HG02938 (cell line): Measurements from ENCODE around the gene UIMC1.

ENCODE experiments used
- ATAC-seq: cut with Tn5 transposase; IDR thresholded peaks from one replicate; pipeline ENCODE4 v1.9.1; 2021; ENCODE audit warnings: mild to moderate bottlenecking, moderate library complexity; ENCODE audit not compliant: unreplicated experiment

UIMC1 gene

DNA sequence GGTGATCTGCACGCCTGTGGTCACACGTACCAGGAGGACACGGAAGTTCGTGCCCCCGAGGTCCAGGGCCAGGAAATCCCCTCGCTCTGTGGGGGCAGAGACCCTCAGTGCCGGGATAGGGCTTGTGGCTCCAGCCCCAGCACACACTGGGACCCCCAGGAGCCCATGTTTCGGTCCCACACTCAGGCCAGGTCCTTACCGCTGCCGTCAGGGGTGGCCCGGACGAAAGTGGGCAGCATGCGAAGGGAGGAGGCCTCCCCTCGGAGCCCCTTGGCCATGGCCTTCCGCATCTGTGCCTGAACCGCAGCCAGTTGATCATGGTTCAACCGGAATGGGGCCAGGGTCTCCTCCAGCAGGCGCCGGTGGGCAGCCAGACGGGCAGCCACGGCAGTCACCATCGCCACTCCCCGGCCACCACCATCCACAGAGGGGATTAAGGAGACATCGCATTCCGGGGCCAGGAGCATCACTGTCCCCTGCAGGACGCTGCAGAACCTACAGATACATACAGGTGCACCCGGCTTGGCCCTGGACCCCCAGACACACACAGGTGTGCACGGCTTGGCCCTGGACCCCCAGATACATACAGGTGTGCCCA, 119.2 kb downstream of the UIMC1 start:
- no peak for ATAC-seq

DNA sequence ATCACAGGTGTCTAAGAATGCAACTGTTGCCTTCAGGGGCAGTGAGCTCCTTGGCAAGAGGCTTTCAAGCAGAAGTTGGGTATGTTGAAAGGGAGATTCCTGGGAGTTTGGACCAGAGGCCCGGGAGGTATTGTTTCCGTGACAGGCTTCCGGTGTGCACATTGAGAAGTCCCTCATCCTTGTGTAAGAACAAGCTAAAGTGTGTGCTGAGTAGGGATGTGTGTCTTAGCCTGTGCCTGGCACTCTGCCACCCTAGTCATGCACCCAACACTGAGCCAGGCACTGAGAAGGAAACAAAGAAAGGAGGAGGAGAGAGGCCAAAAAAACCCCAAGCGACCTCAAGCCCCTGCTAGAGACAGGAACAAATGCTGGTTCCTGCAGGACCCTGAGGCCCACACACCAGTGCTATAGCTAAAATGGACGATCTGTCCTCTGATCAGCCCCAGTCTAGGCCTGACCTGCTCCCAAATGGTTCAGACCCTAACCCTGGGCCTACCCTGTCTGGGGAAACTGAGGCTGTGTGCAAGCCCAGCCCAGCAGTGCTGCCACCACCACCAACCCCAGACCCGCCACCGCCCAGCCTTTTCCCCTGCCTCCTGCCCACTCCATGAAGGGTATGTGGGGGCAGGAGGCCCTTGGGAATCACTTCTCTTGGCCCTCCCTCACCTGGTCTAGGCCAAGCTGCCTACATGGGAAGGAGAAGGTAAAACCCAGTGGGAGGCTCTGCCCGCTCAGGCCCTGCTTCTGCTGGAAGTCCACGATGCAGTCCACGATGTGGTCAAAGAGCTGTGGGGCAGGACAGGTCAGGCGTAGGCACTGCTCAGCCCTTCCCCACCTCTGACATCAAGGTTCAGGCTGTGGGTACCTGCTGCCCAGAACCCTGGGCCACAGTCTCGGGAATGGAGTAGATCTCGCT, 120.0 kb downstream of the UIMC1 start:
- no peak for ATAC-seq

DNA sequence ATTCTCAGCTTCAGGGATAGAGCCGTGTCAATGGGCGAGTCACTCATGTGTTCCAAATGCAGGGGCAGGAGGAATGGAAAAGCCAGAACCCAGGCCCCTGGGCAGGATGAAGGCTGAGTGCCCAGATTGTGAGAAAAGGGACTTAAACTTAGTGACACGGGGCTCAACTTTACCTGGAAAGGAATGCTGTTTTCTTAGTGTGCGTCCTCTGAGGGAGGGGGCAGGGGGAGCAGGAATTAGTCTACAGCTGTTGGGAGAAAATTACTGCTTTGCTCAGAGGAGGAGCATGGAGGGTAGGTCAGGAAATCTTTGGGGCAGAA, 122.0 kb downstream of the UIMC1 start:
- ATAC-seq, result no peak

DNA sequence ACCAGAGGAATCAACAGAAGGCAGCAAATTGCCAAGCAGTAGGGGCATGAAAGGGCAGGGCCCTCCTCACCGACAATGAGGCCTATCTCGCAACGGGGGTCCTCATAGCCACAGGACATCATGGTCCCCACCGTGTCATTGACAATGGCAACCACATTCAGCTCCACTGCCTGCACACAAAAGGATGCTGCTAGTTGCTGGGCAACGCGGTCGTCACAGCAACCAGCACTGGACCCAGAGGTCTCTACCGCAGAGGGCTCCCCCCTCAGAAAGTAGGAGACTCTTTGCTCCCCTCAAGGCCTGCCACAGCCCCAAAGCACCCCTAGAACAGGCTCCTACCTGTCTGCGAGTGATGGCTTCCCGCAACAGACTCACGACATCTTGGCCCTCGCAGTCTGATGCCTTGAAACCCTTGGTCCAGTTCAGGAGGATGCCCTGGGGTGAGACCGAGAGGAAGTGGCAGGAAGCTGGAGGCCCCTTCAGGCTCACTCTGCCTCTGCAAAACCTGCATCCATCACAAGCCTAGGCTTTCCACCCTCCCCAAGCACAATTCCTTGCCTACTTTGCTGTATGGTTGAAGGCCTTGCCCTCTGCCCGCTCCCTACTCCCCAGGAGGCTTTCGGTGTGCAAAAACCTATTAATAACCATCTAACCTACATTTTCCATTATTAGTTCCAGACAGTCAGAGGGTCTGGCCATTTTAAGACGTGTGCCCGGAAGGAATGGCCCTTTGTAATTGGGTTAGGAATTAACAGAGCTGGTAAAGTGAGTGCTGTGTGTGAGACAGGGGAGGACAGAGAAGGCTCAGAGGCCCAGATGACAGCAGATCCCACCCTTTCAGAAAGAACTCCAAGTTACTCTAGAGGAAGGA, 122.6 kb downstream of the UIMC1 start:
- no peak for ATAC-seq

DNA sequence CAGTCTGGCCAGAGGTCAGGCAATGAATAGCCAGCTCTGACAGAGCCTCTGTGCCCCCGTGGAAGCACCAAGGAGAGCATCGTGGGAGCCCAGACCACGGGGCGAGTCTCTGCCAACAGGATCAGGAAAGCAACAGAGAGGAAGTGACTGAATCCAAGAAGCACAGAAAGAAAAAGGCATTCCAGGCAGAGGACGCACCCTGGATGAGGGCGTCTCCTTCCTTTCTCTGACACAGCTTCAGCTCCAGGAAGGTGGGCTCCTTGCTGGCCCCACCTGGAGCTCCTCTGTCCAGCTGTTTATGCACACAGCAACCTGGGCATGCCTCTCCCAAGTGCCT, 124.0 kb downstream of the UIMC1 start:
- no peak for ATAC-seq

DNA sequence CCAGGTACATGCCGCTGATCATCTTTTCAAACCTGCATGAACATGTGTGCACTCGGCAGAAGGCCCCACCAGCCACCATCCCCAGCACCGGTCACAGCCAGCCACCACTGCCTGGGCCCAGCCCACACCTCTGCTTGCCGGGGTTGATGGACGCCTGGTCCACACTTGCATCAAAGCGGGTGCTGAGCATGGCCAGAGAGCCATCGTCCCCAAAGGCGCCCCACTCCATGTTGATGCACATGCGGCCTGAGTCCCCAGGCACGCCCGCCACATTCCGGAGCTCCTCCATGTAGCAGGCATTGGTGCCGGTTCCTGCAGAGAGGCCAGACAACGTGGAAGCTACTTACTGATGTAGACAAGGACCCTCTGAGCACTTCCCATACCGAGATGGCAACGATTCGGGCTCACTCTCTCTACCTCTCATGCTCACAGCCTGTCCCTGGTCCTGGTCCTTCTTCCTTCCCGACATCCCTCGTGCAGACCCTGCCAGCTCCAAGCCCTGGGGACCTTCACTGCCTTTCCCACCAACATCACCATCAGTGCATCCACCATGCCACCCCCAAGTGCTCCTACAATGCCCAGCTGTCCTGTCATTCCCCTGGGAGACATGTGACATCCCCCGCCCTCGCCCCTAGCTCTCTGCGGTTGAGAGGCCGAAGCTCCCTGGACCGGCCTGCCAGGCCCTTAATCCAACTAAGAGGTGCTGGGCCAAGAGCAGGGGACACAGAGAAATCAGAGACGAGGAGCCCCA, 124.6 kb downstream of the UIMC1 start:
- no peak for ATAC-seq

DNA sequence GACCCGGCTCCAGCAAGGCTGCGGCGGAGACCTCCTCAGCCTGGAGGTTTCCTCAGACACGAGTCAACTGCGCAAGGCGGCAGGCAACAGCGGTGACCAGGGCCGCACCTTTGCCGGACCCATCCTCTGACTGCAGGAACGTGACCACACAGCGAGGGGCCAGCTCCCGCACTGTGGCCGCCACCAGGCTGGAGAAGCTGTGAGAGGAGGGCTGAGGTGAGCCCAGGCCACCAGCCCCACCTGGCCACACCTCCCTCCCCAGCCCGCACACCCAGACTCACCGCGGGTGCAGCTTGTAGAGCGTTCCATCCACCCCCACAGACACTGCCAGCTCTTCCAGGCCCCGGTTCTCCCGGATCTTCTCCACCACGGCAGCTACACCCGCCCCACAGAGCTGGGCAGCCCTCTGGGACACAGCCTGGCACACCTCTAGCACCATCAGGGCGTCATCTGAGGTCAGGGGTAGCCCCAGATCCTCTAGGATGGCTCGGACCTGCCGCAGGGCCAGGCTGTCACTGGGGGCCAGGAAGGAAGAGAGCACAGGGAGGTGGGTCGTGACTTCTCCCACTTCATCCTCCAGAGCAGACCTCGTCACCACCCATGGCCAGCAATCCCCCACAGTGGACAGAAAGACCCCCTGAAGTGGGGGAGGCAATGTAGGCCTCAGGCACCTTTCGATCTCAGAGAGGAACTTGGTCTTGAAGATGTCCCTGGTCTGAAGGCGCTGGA, 125.4 kb downstream of the UIMC1 start:
- ATAC-seq, result no peak

DNA sequence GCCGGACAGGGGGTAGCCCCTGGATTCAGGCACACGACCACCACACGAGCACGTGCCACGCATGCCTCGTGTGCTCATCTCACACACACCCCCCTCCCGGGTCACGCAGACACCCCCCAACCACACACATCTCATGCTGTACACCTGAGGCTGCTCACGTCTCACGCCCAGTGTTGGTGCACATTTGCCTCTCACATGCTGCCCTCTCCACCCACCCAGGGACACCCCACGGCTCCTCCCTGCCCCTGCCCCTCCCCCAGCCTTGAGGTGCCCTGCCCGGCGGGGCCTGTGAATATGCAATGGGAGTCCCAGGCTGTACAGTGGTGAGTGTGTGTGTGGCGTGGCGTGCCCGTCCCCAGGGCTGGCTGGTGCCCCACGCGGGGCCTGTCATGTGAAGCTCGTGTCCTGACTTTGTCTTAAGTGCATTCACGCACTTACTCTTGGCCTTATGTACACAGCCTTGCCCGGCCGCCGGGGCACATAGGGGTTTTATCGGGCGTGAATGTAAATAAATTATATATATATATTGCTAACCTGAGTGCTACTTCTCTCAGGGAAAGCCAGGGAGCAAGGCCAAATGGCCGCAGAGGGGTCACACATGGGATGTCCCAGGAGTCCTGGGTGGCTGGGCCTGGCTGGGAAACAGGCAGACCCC, 126.1 kb downstream of the UIMC1 start:
- ATAC-seq, result no peak

DNA sequence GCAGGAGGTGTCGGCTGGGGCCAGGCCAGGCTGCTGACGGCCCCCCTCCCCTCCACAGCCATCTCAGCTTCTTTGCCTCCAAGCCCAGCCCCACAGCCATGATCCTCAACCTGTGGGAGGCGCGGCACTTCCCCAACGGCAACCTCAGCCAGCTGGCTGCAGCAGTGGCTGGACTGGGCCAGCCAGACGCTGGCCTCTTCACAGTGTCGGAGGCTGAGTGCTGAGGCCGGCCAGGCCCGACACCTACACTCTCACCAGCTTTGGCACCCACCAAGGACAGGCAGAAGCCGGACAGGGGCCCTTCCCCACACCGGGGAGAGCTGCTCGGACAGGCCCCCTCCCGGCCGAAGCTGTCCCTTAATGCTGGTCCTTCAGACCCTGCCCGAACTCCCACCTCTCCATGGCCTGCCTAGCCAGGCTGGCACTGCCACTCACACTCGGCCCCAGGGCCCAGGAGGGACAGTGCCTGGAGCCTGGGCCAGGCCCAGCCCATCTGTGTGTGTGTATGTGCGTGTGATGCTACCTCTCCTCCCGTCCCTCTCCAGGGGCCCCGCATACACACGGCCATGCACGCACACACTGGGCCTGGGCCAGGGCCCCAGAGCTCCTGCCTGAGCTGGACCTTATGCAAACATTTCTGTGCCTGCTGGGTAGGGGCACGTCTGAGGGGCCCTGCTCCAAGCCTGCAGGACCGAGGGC, 126.8 kb downstream of the UIMC1 start:
- ATAC-seq, result no peak

DNA sequence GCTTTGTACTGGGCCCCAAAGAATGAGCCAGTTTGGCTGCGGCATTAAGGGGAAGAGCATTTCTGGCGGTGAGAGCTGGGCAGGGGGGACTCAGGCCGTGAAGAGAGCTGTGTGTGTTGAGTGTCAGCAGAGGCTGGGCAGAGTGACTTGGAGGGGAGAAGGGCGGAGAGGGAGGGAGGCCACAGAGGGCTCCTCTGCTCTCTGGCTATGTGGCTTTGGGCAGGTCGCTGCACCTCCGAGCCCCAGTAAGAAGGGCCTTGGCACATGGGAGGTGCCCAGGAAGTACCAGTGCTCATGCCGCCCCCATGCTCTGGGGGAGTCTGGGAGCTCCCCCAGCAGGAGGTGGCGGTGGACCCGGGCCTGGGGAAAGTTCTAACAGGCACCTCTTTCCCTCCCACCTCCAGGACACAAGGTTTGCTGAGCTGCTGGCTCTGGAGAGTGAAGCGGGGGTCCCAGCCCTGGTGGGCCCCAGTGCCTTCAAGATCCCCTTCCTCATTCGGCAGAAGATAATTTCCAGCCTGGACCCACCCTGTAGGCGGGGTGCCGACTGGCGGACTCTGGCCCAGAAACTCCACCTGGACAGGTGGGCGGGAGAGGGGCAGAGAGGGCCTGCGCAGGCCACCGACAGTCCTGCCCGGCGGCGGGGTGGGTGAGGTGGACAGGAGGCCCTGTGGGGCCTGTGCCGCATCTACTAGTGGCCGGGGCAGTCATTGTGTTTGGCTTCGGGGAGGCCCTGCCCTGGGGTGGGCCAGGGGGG, 127.5 kb downstream of the UIMC1 start:
- no peak for ATAC-seq

DNA sequence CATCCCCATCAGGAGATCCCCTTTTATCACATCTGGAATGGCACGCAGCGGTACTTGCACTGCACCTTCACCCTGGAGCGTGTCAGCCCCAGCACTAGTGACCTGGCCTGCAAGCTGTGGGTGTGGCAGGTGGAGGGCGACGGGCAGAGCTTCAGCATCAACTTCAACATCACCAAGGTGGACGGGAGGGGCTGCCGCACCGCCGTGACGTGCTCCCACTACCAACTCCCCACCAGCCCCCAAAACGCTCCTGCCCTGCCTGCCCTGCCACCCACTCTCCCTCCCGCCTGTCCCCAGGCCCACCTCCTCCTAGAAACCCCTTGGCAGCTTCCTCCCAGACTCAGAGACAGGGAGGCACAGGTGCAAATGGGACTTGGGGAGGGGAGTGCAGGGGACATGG, 128.1 kb downstream of the UIMC1 start:
- no peak for ATAC-seq

DNA sequence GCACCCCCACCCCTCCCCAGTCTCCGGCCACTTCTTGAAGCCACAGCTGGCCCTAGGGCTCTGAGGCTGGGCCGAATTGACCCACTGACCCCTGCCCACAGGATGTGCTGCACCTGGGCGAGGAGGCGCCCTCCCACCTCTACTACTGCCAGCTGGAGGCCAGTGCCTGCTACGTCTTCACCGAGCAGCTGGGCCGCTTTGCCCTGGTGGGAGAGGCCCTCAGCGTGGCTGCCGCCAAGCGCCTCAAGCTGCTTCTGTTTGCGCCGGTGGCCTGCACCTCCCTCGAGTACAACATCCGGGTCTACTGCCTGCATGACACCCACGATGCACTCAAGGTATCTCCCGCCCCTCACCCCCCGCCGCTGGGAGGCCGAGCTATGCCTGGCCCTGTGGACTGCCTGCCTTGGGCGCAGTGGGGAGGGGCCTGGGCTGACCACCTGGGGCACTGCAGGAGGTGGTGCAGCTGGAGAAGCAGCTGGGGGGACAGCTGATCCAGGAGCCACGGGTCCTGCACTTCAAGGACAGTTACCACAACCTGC, 128.7 kb downstream of the UIMC1 start:
- ATAC-seq, result no peak

DNA sequence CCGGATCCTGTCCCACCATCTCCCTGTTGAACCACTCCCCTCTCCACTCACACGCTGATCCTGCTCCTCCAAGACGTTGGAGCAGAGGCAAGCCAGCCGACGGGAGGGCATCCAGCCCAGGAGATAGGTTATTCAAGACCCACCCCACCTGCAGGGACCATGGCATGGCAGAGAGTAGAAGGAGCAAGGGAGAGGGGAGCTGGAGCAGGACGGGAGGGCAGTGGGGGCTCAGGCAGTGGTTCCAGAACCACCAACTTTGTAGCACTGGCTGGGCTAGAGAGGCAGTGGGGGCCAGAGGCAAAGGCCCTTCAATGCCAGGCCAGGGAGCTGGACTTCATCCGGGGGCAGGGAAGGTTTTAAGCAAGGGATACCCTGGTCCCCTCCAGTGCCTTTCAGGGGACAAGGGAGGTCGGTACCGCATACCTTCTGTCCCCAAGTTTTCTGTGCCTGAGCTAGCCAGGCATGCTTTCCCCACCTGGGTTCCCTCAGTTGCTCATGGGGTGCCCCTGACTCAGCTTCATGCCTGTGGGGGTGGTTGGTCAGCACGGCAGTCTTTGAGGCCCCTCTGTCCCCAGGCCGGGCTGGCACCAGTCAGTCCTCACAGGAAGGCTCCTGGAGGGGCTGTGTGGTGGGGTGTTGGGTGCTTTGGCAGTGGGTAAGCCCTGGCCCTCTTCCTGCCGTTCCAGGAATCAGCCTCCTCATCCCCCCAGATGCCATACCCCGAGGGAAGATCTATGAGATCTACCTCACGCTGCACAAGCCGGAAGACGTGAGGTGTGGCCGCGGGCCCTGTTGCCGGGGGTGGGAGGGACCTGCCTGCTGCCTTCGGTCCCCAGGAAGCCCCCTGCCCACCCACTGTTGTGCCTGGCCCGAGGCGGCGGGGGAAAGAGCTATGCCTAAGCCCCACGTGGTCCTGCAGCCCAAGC, 129.8 kb downstream of the UIMC1 start:
- no peak for ATAC-seq

DNA sequence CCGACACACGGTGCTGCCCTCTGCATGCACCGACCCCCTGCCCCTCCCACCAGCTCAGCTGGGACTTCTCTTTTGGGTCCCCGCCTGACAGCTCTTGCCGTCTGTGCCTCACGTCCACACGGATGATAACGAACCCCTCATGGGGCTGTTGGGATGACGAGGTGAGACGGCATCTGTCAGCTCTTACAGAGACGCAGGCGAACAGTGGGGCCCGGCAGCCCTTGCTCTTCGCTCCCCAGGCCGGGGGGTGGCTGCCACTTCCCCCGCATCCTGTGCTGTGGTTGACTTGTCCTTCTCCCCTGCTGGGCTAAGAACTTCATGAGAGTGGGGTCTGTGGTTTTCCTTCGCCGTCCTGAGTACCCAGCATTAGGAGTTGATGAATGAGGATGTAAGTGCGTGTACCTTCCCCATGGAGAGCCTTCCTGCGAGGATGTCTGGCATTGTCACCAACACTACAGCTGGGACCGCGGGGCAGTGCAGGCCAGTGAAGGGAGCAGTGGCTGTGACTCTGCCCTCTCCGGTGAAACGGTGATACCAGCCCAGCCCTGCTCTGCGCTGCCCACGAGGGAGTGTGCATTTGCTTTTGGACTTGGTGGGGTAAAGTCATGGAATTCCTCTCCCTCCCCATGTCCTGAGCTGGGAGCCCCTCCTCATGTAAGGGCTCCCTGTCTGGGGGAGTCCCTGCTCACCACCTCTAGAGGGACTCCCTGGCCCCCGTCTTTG, 130.6 kb downstream of the UIMC1 start:
- no peak for ATAC-seq

DNA sequence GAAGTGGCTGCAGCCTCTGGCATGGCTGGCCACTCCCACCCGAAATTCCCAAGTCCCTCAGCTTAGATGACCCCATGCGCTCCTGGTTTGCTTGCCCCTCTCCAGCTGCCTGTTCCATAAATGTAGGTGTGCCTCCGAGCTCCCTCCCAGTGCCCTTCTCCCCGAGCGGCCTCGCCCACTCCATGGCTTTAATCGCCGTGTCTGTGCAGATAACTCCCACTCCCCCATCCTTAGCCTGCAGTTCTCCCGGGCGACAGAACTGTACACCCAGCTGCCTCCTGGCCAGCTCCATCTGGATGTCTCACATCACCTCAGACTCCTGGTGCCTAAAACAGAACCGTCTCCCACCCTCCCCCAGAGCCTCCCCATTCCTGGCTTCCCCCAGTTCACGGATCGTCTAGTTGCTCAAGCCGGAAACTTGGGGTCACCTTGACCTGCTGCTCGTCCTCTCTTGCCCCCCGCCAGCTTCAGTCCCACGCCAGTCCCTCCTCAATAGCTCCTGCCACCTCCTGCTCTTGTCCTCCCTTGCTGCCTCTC, 131.5 kb downstream of the UIMC1 start:
- no peak for ATAC-seq

DNA sequence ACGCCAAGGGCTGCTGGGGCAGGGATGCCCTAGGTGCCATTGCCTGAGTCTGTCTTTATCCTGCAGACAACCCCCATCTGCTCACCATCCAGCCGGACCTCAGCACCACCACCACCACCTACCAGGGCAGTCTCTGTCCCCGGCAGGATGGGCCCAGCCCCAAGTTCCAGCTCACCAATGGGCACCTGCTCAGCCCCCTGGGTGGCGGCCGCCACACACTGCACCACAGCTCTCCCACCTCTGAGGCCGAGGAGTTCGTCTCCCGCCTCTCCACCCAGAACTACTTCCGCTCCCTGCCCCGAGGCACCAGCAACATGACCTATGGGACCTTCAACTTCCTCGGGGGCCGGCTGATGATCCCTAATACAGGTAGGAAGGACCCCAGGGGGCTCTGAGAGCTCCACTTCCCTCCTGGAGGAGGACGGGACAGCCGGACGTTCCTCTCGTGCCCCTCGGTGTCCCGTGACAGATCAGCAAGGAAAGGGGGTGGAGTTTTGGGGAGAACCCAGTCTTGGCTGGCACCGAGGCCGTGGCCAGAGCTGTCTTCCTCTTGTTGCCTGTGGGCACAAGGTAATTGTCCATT, 132.3 kb downstream of the UIMC1 start:
- ATAC-seq, result no peak
